Fibroblast of lung (primary cell): ENCODE measurements around the gene CPT1A. TPM values are rescaled to one million over a fixed set of nuclear protein-coding genes. Genes with fewer than 3 reads are reported as not detected.

Source experiments
- DNase-seq, 2 donors: peaks; one replicate each; pipeline versions ENCODE4 v3.0.0 to v3.0.0-alpha.2; 2010; ENCODE audit warnings: low read depth in 2 of 2
- H2AFZ ChIP-seq: 2 replicates; pipeline ENCODE4 v1.5.1; 2012; ENCODE audit warnings: low read length, control low read depth, inconsistent platforms
- H3K27ac ChIP-seq: 2 replicates; pipeline ENCODE4 v1.5.1; 2011; ENCODE audit warnings: low read length, control low read depth; ENCODE audit not compliant: insufficient read depth
- H3K27me3 ChIP-seq: 2 replicates; pipeline ENCODE4 v1.5.1; 2011; ENCODE audit warnings: mild to moderate bottlenecking, low read length; ENCODE audit not compliant: control insufficient read depth, insufficient read depth
- H3K36me3 ChIP-seq: 2 replicates; pipeline ENCODE4 v1.5.1; 2011; ENCODE audit warnings: low read length; ENCODE audit not compliant: control insufficient read depth, insufficient read depth
- H3K4me1 ChIP-seq: 2 replicates; pipeline ENCODE4 v1.5.1; 2011; ENCODE audit warnings: low read length; ENCODE audit not compliant: control insufficient read depth, insufficient read depth; ENCODE audit errors: extremely low read depth
- H3K4me2 ChIP-seq: 2 replicates; pipeline ENCODE4 v1.5.1; 2011; ENCODE audit warnings: low read length, control low read depth; ENCODE audit not compliant: insufficient read depth; ENCODE audit errors: extremely low read depth
- H3K4me3 ChIP-seq, 4 experiments: fragments of 200-600 bp in 1 of 4; sonication (generic) in 1 of 4; replicated peaks in 1 of 4; 2 replicates each; pipeline ENCODE4 v1.5.1; 2011 to 2016; ENCODE audit warnings: low read length in 4 of 4, low read depth in 3 of 4, mild to moderate bottlenecking in 3 of 4, control low read depth in 2 of 4, inconsistent platforms in 1 of 4, mixed read lengths in 1 of 4; ENCODE audit not compliant: insufficient read depth in 1 of 4; ENCODE audit errors: control extremely low read depth in 1 of 4
- H3K79me2 ChIP-seq: 2 replicates; pipeline ENCODE4 v1.5.1; 2012; ENCODE audit warnings: mild to moderate bottlenecking, low read length, inconsistent platforms; ENCODE audit not compliant: control insufficient read depth, insufficient read depth
- H3K9ac ChIP-seq: 2 replicates; pipeline ENCODE4 v1.5.1; 2011; ENCODE audit warnings: mild to moderate bottlenecking, low read length, control low read depth; ENCODE audit not compliant: insufficient read depth
- H3K9me3 ChIP-seq: 2 replicates; pipeline ENCODE4 v1.5.1; 2012; ENCODE audit warnings: low read depth, low read length; ENCODE audit not compliant: control insufficient read depth, insufficient read depth
- H4K20me1 ChIP-seq: 2 replicates; pipeline ENCODE4 v1.5.1; 2011; ENCODE audit warnings: low read length; ENCODE audit not compliant: control insufficient read depth, insufficient read depth; ENCODE audit errors: extremely low read depth
- CTCF ChIP-seq, 2 donors: IDR thresholded peaks in 1 of 2; conservative IDR thresholded peaks in 1 of 2; 1 replicate in 1 of 2; 2 replicates in 1 of 2; pipeline ENCODE4 v1.5.1; 2011 to 2012; ENCODE audit warnings: low read length in 2 of 2, control low read depth in 1 of 2, inconsistent platforms in 1 of 2, low read depth in 1 of 2, mild to moderate bottlenecking in 1 of 2
- EZH2 ChIP-seq: IDR thresholded peaks from 2 replicates; pipeline ENCODE4 v1.5.1; 2012; ENCODE audit warnings: low read length, control low read depth, mild to moderate bottlenecking; ENCODE audit errors: missing control alignments
- polyA plus RNA-seq, 2 donors: library from polyadenylated mRNA; depleted of rRNA in 1 of 2; stranded (reverse) in 1 of 2; unstranded in 1 of 2; fragments of >200 nt; gene quantifications; 2 replicates each; pipeline ENCODE4 v1.2.1, GENCODE V29; 2011 to 2012; ENCODE audit warnings: missing spikeins in 1 of 2
- total RNA-seq: library from RNA; depleted of rRNA; stranded (reverse); fragments of >200 nt; gene quantifications from 2 replicates; pipeline ENCODE4 v1.2.1, GENCODE V29; 2014

The CPT1A gene
- total and polyA plus RNA-seq, 2 donors (not counting 1 experiment from before 2014, with no cell fraction given), result 29.5 to 45.2 TPM

GRCh38 chr11:68778205-68778604 lies 63.5 kb downstream of the CPT1A start:
- no peak overlapping the region for H3K9ac ChIP-seq
- H3K27me3 ChIP-seq, result no peaks in the 10 kb centered on the region
- no peaks in the 10 kb centered on the region for H3K9me3 ChIP-seq
- peaks cover 2% of the 10 kb centered on the region for H3K4me1 ChIP-seq
- no peak for DNase-seq
- no peak overlapping the region for H3K4me2 ChIP-seq
- peaks cover 29% of the 10 kb centered on the region for H3K36me3 ChIP-seq
- no peak overlapping the region for H3K4me3 ChIP-seq
- no peaks in the 10 kb centered on the region for H3K79me2 ChIP-seq
- no peaks in the 10 kb centered on the region for H4K20me1 ChIP-seq
- TF ChIP-seq EZH2 (no peak), CTCF (conservative IDR thresholded peaks at IDR 0.05 in 1 of 2, IDR thresholded peaks at IDR 0.05 in 1 of 2; ENCODE audit: low read depth in 1 of 2, low read length in 2 of 2) (no peak)
- no peak overlapping the region for H3K27ac ChIP-seq
- no peak overlapping the region for H2AFZ ChIP-seq

- H3K36me3 ChIP-seq, result peaks cover 30% of the 10 kb centered on the region
- H3K4me3 ChIP-seq, result no peak overlapping the region
- H3K9me3 ChIP-seq, result no peaks in the 10 kb centered on the region
- H4K20me1 ChIP-seq, result no peaks in the 10 kb centered on the region
- no peak overlapping the region for H3K4me2 ChIP-seq
- H3K4me1 ChIP-seq, result peaks cover 2% of the 10 kb centered on the region
- no peak overlapping the region for H3K9ac ChIP-seq
- TF ChIP-seq CTCF (conservative IDR thresholded peaks at IDR 0.05 in 1 of 2, IDR thresholded peaks at IDR 0.05 in 1 of 2; ENCODE audit: low read depth in 1 of 2, low read length in 2 of 2) (no peak), EZH2 (no peak)
- no peak for DNase-seq
- no peaks in the 10 kb centered on the region for H3K27me3 ChIP-seq
- H3K79me2 ChIP-seq, result no peaks in the 10 kb centered on the region
- no peak overlapping the region for H3K27ac ChIP-seq
- no peak overlapping the region for H2AFZ ChIP-seq
Measured at GRCh38 chr11:68776442-68777235, 65.1 kb downstream of the CPT1A start.

- Histone ChIP-seq H3K9me3 (no peaks in the 10 kb centered on the region), H3K4me1 (peaks cover 2% of the 10 kb centered on the region), H3K9ac (no peak overlapping the region), H4K20me1 (no peaks in the 10 kb centered on the region), H3K4me2 (no peak overlapping the region), H2AFZ (no peak overlapping the region), H3K79me2 (no peaks in the 10 kb centered on the region), H3K4me3 (no peak overlapping the region), H3K27ac (no peak overlapping the region), H3K27me3 (no peaks in the 10 kb centered on the region), H3K36me3 (peaks cover 27% of the 10 kb centered on the region)
- DNase-seq, result no peak
- TF ChIP-seq CTCF (conservative IDR thresholded peaks at IDR 0.05 in 1 of 2, IDR thresholded peaks at IDR 0.05 in 1 of 2; ENCODE audit: low read depth in 1 of 2, low read length in 2 of 2) (no peak), EZH2 (no peak)
Measured at GRCh38 chr11:68775951-68776388, 65.7 kb downstream of the CPT1A start.
